ENCODE results near the gene CRPPA. TPM values are rescaled to one million over a fixed set of nuclear protein-coding genes. Genes with fewer than 3 reads are reported as not detected.
A peak's percentile ranks its signal among the peaks of the same experiment; 100 is the strongest.

CRPPA gene
- total and polyA plus RNA-seq, 2 experiments from 2014 or later, result 3.3 to 3.4 TPM

DNA sequence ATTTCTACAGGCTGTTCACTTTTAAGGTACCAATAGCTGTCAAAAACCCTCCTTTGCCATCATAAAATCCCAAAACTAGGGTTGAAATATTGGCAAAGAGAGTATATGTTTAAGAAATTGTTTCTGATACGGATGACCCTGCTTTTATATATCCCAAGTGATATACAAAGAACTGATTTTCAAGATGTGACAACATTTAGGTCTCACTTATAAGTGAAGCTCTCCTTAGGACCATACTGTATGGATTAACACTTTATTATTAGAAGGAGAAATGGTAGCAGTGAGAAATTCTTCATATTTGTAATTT, 11.0 kb upstream of the CRPPA start:
- DNase-seq (ENCODE audit: low spot score), result no peak
- Histone ChIP-seq H3K4me1 (ENCODE audit: insufficient read depth) (no peaks in the 10 kb centered on the region), H3K27me3 (no peaks in the 10 kb centered on the region), H4K20me1 (ENCODE audit: insufficient read depth, poor library complexity, severe bottlenecking) (no peaks in the 10 kb centered on the region), H3K36me3 (replicated peaks; ENCODE audit: insufficient read depth, low read depth) (no peaks in the 10 kb centered on the region), H3K79me2 (no peaks in the 10 kb centered on the region), H2AFZ (no peak overlapping the region), H3K4me3 (no peak overlapping the region), H3K27ac (no peak overlapping the region), H3K9me3 (ENCODE audit: low read depth) (no peaks in the 10 kb centered on the region), H3K9me2 (replicated peaks; ENCODE audit: insufficient read depth) (no peaks in the 10 kb centered on the region), H3K4me2 (no peak overlapping the region)
- TF ChIP-seq EZH2phosphoT487 (IDR thresholded peaks at IDR 0.05; ENCODE audit: low read depth, severe bottlenecking, unreplicated experiment) (no peak), EZH2 (IDR thresholded peaks at IDR 0.05; ENCODE audit: borderline replicate concordance) (no peak)
- WGBS (ENCODE audit: low lambda C conversion rate, missing lambda C conversion rate), result 87% methylated on average over 1 of the region's 1 CpG

DNA sequence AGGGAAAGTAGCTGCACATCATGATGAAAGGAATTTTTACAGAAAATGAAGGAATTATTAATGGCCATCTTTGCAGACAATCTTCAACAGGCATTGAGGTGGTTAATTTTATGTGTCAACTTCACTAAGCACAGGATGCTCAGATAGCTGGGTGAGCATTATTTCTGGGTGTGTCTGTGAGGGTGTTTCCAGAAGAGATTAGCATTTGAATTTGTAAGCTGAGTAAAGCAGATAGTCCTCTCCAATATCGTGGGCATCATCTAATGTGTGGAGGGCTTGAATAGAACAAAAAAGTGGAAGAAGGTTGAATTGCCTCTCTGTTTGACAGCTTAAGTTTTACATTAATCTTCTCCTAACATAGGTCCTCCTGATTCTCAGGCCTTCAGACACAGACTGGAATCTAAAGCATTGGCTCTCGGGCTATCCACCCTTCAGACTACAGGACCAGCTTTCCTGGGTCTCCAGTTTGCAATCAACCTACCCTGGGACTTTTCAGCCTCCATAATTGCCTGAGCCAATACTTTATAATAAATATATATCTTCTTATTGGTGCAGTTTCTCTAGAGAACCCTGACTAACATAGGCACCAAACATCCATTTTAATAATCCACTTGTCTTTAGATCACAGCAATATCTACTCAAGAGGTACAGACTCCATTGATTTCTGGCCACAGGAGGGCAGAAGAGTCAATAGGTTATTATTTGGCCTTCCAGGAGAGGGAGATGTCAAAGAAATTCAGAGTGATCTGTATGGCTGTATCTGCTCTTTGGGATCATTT, 10.5 kb upstream of the CRPPA start:
- no peak for TF ChIP-seq EZH2 (IDR thresholded peaks at IDR 0.05; ENCODE audit: borderline replicate concordance)
- TF ChIP-seq, protein P1, sequence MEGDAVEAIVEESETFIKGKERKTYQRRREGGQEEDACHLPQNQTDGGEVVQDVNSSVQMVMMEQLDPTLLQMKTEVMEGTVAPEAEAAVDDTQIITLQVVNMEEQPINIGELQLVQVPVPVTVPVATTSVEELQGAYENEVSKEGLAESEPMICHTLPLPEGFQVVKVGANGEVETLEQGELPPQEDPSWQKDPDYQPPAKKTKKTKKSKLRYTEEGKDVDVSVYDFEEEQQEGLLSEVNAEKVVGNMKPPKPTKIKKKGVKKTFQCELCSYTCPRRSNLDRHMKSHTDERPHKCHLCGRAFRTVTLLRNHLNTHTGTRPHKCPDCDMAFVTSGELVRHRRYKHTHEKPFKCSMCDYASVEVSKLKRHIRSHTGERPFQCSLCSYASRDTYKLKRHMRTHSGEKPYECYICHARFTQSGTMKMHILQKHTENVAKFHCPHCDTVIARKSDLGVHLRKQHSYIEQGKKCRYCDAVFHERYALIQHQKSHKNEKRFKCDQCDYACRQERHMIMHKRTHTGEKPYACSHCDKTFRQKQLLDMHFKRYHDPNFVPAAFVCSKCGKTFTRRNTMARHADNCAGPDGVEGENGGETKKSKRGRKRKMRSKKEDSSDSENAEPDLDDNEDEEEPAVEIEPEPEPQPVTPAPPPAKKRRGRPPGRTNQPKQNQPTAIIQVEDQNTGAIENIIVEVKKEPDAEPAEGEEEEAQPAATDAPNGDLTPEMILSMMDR (IDR thresholded peaks at IDR 0.05; ENCODE audit: poor library complexity), result peak; percentile 48
- Histone ChIP-seq H3K4me2 (no peak overlapping the region), H3K4me3 (no peak overlapping the region), H3K36me3 (replicated peaks; ENCODE audit: insufficient read depth, low read depth) (no peaks in the 10 kb centered on the region), H3K4me1 (ENCODE audit: insufficient read depth) (no peaks in the 10 kb centered on the region), H3K9me3 (ENCODE audit: low read depth) (no peaks in the 10 kb centered on the region), H2AFZ (no peak overlapping the region), H3K9me2 (replicated peaks; ENCODE audit: insufficient read depth) (no peaks in the 10 kb centered on the region), H3K27ac (no peak overlapping the region), H4K20me1 (ENCODE audit: insufficient read depth, poor library complexity, severe bottlenecking) (no peaks in the 10 kb centered on the region), H3K27me3 (no peaks in the 10 kb centered on the region), H3K79me2 (no peaks in the 10 kb centered on the region)
- WGBS (ENCODE audit: low lambda C conversion rate, missing lambda C conversion rate), result 81% methylated on average over 2 of the region's 2 CpGs
- DNase-seq (ENCODE audit: low spot score), result peak; percentile 46

DNA sequence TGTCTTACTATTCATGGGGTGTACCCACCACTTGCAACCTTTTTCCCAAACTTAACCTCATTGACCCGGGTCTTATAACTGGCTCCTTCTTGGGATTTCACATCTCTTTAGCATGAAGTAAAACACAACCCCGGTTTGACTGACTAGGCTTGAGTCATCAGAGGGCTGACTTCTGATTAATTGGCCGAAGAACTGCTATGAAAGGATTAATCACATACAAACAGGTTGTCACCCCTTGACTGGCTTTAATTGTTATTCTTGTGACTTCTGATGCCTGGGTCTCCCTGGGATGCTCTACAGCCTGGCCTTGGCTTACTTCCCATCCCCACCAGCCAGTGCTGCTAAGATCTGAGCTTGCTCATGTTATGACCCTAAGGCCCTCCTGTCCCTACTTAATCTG, 8.8 kb upstream of the CRPPA start:
- TF ChIP-seq EZH2 (IDR thresholded peaks at IDR 0.05; ENCODE audit: borderline replicate concordance) (no peak), EZH2phosphoT487 (IDR thresholded peaks at IDR 0.05; ENCODE audit: low read depth, severe bottlenecking, unreplicated experiment) (no peak)
- TF ChIP-seq, protein P1 (IDR thresholded peaks at IDR 0.05; ENCODE audit: poor library complexity), result no peak
- no peak overlapping the region for H3K4me2 ChIP-seq
- no peaks in the 10 kb centered on the region for H3K36me3 ChIP-seq (replicated peaks; ENCODE audit: insufficient read depth, low read depth)
- 92% methylated on average over 3 of the region's 3 CpGs for WGBS (ENCODE audit: low lambda C conversion rate, missing lambda C conversion rate)
- H3K79me2 ChIP-seq, result no peaks in the 10 kb centered on the region
- no peak for DNase-seq (ENCODE audit: low spot score)
- H4K20me1 ChIP-seq (ENCODE audit: insufficient read depth, poor library complexity, severe bottlenecking), result no peaks in the 10 kb centered on the region
- no peaks in the 10 kb centered on the region for H3K27me3 ChIP-seq
- H3K27ac ChIP-seq, result no peak overlapping the region
- no peak overlapping the region for H3K4me3 ChIP-seq
- no peaks in the 10 kb centered on the region for H3K4me1 ChIP-seq (ENCODE audit: insufficient read depth)
- H2AFZ ChIP-seq, result no peak overlapping the region
- no peaks in the 10 kb centered on the region for H3K9me3 ChIP-seq (ENCODE audit: low read depth)
- H3K9me2 ChIP-seq (replicated peaks; ENCODE audit: insufficient read depth), result no peaks in the 10 kb centered on the region

DNA sequence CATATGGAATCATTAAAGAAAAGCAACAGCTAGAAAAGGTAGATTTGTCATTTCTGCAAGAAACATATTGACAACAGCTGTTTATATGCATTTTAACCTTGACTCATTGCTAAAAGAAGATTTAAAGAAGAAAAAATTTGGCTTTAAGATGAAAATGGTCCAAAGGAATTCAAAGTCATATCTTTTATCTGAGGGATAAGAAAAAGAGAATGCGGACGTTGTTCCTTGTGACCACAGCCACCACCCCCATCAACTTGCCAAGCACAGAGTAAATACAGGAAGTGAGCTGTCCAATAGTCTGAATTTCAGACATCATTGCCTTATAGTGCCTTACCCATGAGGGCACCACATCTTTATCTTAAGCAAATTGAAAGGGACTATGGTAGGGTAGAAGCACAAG, 7.3 kb upstream of the CRPPA start:
- H3K9me3 ChIP-seq (ENCODE audit: low read depth), result no peaks in the 10 kb centered on the region
- H3K9me2 ChIP-seq (replicated peaks; ENCODE audit: insufficient read depth), result no peaks in the 10 kb centered on the region
- H3K4me3 ChIP-seq, result no peak overlapping the region
- no peaks in the 10 kb centered on the region for H3K27me3 ChIP-seq
- no peaks in the 10 kb centered on the region for H3K36me3 ChIP-seq (replicated peaks; ENCODE audit: insufficient read depth, low read depth)
- H2AFZ ChIP-seq, result no peak overlapping the region
- DNase-seq (ENCODE audit: low spot score), result no peak
- no peak overlapping the region for H3K4me2 ChIP-seq
- no peak overlapping the region for H3K27ac ChIP-seq
- H3K79me2 ChIP-seq, result no peaks in the 10 kb centered on the region
- no peaks in the 10 kb centered on the region for H3K4me1 ChIP-seq (ENCODE audit: insufficient read depth)
- no peaks in the 10 kb centered on the region for H4K20me1 ChIP-seq (ENCODE audit: insufficient read depth, poor library complexity, severe bottlenecking)
- 48% methylated on average over 2 of the region's 2 CpGs for WGBS (ENCODE audit: low lambda C conversion rate, missing lambda C conversion rate)
- TF ChIP-seq, protein P1 (IDR thresholded peaks at IDR 0.05; ENCODE audit: poor library complexity), result no peak
- no peak for TF ChIP-seq EZH2phosphoT487 (IDR thresholded peaks at IDR 0.05; ENCODE audit: low read depth, severe bottlenecking, unreplicated experiment)
- TF ChIP-seq EZH2 (IDR thresholded peaks at IDR 0.05; ENCODE audit: borderline replicate concordance), result no peak
